ENCODE results near the gene FOXP1. TPM values are rescaled to one million over a fixed set of nuclear protein-coding genes. Genes with fewer than 3 reads are reported as not detected.

The FOXP1 gene
- total RNA-seq, 1 experiment from 2014 or later, result 334 TPM

DNA sequence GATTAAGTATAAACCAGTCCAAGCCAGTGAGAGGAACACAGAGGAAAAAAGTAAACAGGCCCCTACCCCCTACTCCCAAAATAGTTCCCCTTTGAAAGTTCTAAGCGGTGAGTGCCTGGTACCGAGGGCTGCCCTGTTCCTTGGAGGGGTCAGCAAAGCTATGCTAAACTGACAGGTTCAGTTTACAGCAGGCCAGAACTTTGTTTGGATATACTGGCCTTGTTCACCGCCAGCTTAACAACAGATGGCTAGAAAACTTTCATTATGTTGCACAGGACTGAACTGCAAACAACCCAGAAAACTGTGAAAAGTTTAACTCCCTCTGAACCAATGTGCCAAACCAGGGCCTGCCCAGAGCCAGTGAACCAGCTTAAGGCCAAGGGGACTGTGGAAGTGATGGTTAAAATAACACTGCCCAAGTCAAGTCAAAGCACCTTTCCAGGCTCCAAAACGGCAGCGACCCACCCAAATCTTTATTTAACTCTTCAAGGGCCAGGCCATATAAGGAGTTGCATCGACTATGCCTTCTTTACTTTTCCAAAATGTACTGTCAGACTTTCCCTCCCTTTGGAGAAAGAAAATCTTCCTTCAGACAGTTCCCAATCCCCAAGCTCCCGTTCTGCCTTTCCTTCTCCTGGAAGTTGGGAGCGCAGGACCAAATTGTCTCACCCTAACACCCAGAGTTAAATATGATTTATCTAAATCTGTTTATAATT, 448.0 kb downstream of the FOXP1 start:
- Histone ChIP-seq H3K27me3 (ENCODE audit: low read length) (no peaks in the 10 kb centered on the region), H3K9me2 (replicated peaks; ENCODE audit: insufficient read depth, low read length) (no peaks in the 10 kb centered on the region), H4K20me1 (ENCODE audit: insufficient read depth, low read depth, low read length) (no peaks in the 10 kb centered on the region), H3K4me1 (ENCODE audit: low read length) (peaks cover 95% of the 10 kb centered on the region), H3K79me2 (ENCODE audit: low read length) (peaks cover 95% of the 10 kb centered on the region), H3K9ac (ENCODE audit: low read length) (0 out of 2 replicates have a peak overlapping the region, but pooled peaks have one; percentile 1), H3K4me3 (ENCODE audit: low read length) (no peak overlapping the region), H3K4me2 (ENCODE audit: low read depth, low read length, poor library complexity, severe bottlenecking) (peak overlapping the region; percentile 17), H3K9me3 (ENCODE audit: low read length) (no peaks in the 10 kb centered on the region), H2AFZ (ENCODE audit: low read length) (no peak overlapping the region), H3K27ac (ENCODE audit: low read length) (peak overlapping the region; percentile 47), H3K36me3 (ENCODE audit: insufficient read depth, low read length) (peaks cover 4% of the 10 kb centered on the region; the same call in 1 of the 2 replicates)
- DNase-seq, result no peak

- H3K27ac ChIP-seq (ENCODE audit: low read length), result peak overlapping the region; percentile 86
- H3K9me2 ChIP-seq (replicated peaks; ENCODE audit: insufficient read depth, low read length), result no peaks in the 10 kb centered on the region
- peak overlapping the region; percentile 2; the same call in 1 of the 2 replicates for H3K4me3 ChIP-seq (ENCODE audit: low read length)
- H3K4me1 ChIP-seq (ENCODE audit: low read length), result peaks cover 98% of the 10 kb centered on the region
- H3K27me3 ChIP-seq (ENCODE audit: low read length), result no peaks in the 10 kb centered on the region
- no peak overlapping the region for H3K9ac ChIP-seq (ENCODE audit: low read length)
- peaks cover 95% of the 10 kb centered on the region for H3K79me2 ChIP-seq (ENCODE audit: low read length)
- no peak for DNase-seq
- H3K36me3 ChIP-seq (ENCODE audit: insufficient read depth, low read length), result peaks cover 4% of the 10 kb centered on the region; the same call in 1 of the 2 replicates
- H4K20me1 ChIP-seq (ENCODE audit: insufficient read depth, low read depth, low read length), result no peaks in the 10 kb centered on the region
- no peaks in the 10 kb centered on the region for H3K9me3 ChIP-seq (ENCODE audit: low read length)
- H3K4me2 ChIP-seq (ENCODE audit: low read depth, low read length, poor library complexity, severe bottlenecking), result peak overlapping the region; percentile 74
- no peak overlapping the region for H2AFZ ChIP-seq (ENCODE audit: low read length)
These were observed 449.0 kb downstream of the FOXP1 start for GRCh38 chr3:71134521-71134920.

DNA sequence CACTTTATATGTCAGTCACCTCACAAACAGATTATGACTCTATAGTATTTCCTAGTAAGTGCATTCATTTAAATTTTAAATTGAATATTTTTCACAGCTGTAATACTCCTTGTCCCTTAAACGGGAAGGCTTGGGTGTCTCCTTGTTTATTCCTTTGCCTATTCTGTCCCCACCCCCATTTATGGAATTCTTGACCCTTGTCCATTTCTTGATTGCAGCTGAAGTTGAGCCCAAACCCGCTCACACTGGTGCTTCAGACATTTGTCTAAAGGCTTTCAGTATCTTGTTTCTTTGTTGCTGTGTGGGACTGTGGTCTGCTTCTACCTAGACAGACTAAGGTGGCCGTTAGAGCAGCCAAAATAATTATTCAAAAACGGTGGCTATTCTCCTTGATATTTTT, 449.7 kb downstream of the FOXP1 start:
- no peaks in the 10 kb centered on the region for H4K20me1 ChIP-seq (ENCODE audit: insufficient read depth, low read depth, low read length)
- H3K9me3 ChIP-seq (ENCODE audit: low read length), result no peaks in the 10 kb centered on the region
- peaks cover 95% of the 10 kb centered on the region for H3K79me2 ChIP-seq (ENCODE audit: low read length)
- H3K4me2 ChIP-seq (ENCODE audit: low read depth, low read length, poor library complexity, severe bottlenecking), result peak overlapping the region; percentile 74
- peak overlapping the region; percentile 86 for H3K27ac ChIP-seq (ENCODE audit: low read length)
- DNase-seq, result no peak
- H2AFZ ChIP-seq (ENCODE audit: low read length), result no peak overlapping the region
- H3K4me3 ChIP-seq (ENCODE audit: low read length), result peak overlapping the region; percentile 2; the same call in 1 of the 2 replicates
- no peak overlapping the region for H3K9ac ChIP-seq (ENCODE audit: low read length)
- peaks cover 4% of the 10 kb centered on the region; the same call in 1 of the 2 replicates for H3K36me3 ChIP-seq (ENCODE audit: insufficient read depth, low read length)
- H3K4me1 ChIP-seq (ENCODE audit: low read length), result peaks cover 98% of the 10 kb centered on the region
- no peaks in the 10 kb centered on the region for H3K9me2 ChIP-seq (replicated peaks; ENCODE audit: insufficient read depth, low read length)
- H3K27me3 ChIP-seq (ENCODE audit: low read length), result no peaks in the 10 kb centered on the region

- DNase-seq, result no peak
- Histone ChIP-seq H3K27ac (ENCODE audit: low read length) (peak overlapping the region; percentile 86), H3K4me1 (ENCODE audit: low read length) (peaks cover 98% of the 10 kb centered on the region), H3K9me2 (replicated peaks; ENCODE audit: insufficient read depth, low read length) (no peaks in the 10 kb centered on the region), H2AFZ (ENCODE audit: low read length) (no peak overlapping the region), H4K20me1 (ENCODE audit: insufficient read depth, low read depth, low read length) (no peaks in the 10 kb centered on the region), H3K27me3 (ENCODE audit: low read length) (no peaks in the 10 kb centered on the region), H3K79me2 (ENCODE audit: low read length) (peaks cover 95% of the 10 kb centered on the region), H3K9ac (ENCODE audit: low read length) (peak overlapping the region; percentile 63; the same call in 1 of the 2 replicates), H3K36me3 (ENCODE audit: insufficient read depth, low read length) (peaks cover 4% of the 10 kb centered on the region; the same call in 1 of the 2 replicates), H3K9me3 (ENCODE audit: low read length) (no peaks in the 10 kb centered on the region), H3K4me2 (ENCODE audit: low read depth, low read length, poor library complexity, severe bottlenecking) (peak overlapping the region; percentile 74), H3K4me3 (ENCODE audit: low read length) (peak overlapping the region; percentile 55)
These were observed 450.4 kb downstream of the FOXP1 start for GRCh38 chr3:71132995-71133730.

GRCh38 chr3:71131375-71132314, 451.9 kb downstream of the FOXP1 start:
- Histone ChIP-seq H3K27ac (ENCODE audit: low read length) (peak overlapping the region; percentile 86), H2AFZ (ENCODE audit: low read length) (no peak overlapping the region), H3K9me3 (ENCODE audit: low read length) (no peaks in the 10 kb centered on the region), H3K9me2 (replicated peaks; ENCODE audit: insufficient read depth, low read length) (no peaks in the 10 kb centered on the region), H3K36me3 (ENCODE audit: insufficient read depth, low read length) (no peaks in the 10 kb centered on the region), H3K9ac (ENCODE audit: low read length) (peak overlapping the region; percentile 63), H4K20me1 (ENCODE audit: insufficient read depth, low read depth, low read length) (no peaks in the 10 kb centered on the region), H3K4me1 (ENCODE audit: low read length) (peaks cover 94% of the 10 kb centered on the region), H3K27me3 (ENCODE audit: low read length) (no peaks in the 10 kb centered on the region), H3K4me2 (ENCODE audit: low read depth, low read length, poor library complexity, severe bottlenecking) (peak overlapping the region; percentile 74), H3K79me2 (ENCODE audit: low read length) (peaks cover 96% of the 10 kb centered on the region), H3K4me3 (ENCODE audit: low read length) (peak overlapping the region; percentile 55)
- DNase-seq, result peak; percentile 64

DNA sequence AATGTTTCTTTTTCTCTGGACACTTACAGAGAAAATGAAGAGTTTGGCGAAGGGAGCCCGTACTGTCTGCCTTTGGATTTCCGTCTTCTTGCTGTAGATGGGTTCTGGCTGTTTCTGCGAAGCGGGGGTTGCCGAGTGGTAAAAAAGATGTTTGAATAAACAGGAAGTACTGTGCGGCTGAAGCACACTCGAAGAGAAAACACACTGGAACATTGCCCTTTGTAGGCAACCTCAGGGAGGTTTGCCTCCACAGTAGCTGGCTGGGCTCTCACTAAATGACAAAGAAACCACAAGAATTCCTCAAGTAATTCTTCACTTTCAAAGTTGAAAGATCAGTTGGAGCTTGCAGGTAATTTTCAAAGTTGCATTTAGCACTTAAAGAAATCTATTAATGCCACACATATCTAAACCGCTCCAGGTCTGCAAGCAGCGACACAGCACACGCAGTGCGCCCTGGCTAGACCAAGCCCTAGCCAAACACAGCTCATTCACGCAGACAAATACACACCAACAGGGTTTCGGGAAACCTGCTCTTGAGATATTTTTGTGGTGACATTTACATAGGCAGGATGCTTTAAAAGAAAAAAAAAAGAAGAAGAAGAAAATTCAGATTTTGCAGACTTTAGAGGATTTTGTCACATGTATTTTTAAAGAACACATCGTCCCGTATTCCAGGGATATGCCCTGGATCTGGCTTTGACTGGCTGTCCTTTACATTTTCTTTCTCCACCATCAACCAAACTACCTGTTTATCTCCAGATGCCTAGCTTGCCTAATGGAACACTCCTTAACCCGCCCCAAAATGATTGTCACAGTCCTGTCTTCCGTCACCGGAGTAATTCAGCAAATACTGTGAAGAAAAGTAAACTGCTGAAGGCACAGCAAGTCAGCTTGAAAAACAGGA, 452.8 kb downstream of the FOXP1 start:
- Histone ChIP-seq H3K79me2 (ENCODE audit: low read length) (peaks cover 94% of the 10 kb centered on the region), H3K9me3 (ENCODE audit: low read length) (no peaks in the 10 kb centered on the region), H3K36me3 (ENCODE audit: insufficient read depth, low read length) (no peaks in the 10 kb centered on the region), H4K20me1 (ENCODE audit: insufficient read depth, low read depth, low read length) (no peaks in the 10 kb centered on the region), H3K4me3 (ENCODE audit: low read length) (peak overlapping the region; percentile 55), H2AFZ (ENCODE audit: low read length) (no peak overlapping the region), H3K9me2 (replicated peaks; ENCODE audit: insufficient read depth, low read length) (no peaks in the 10 kb centered on the region), H3K27me3 (ENCODE audit: low read length) (no peaks in the 10 kb centered on the region), H3K4me2 (ENCODE audit: low read depth, low read length, poor library complexity, severe bottlenecking) (peak overlapping the region; percentile 74), H3K27ac (ENCODE audit: low read length) (peak overlapping the region; percentile 86), H3K9ac (ENCODE audit: low read length) (peak overlapping the region; percentile 63), H3K4me1 (ENCODE audit: low read length) (peaks cover 86% of the 10 kb centered on the region)
- peak; percentile 81 for DNase-seq
